ENCODE measurements around the gene ARHGEF12.

Gene ARHGEF12

GRCh38 chr11:120518356-120518755 is 182.1 kb downstream of the ARHGEF12 start:
- no peak for DNase-seq (ENCODE audit: low read depth)

- no peak for DNase-seq (ENCODE audit: low read depth)
Measured at GRCh38 chr11:120519474-120519873, 183.3 kb downstream of the ARHGEF12 start.

- no peak for DNase-seq (ENCODE audit: low read depth)
Measured at GRCh38 chr11:120520091-120520822, 184.0 kb downstream of the ARHGEF12 start.

- DNase-seq (ENCODE audit: low read depth): no peak
Measured at GRCh38 chr11:120521176-120521575, 185.0 kb downstream of the ARHGEF12 start.

- no peak for DNase-seq (ENCODE audit: low read depth)
Measured at GRCh38 chr11:120522021-120522420, 185.8 kb downstream of the ARHGEF12 start.

- no peak for DNase-seq (ENCODE audit: low read depth)
Measured at GRCh38 chr11:120522736-120523135, 186.5 kb downstream of the ARHGEF12 start.

- no peak for DNase-seq (ENCODE audit: low read depth)
Measured at GRCh38 chr11:120523196-120523595, 187.0 kb downstream of the ARHGEF12 start.

- DNase-seq (ENCODE audit: low read depth): no peak
Measured at GRCh38 chr11:120524536-120525085, 188.4 kb downstream of the ARHGEF12 start.

GRCh38 chr11:120525261-120526171 is 189.3 kb downstream of the ARHGEF12 start:
- no peak for DNase-seq (ENCODE audit: low read depth)

- DNase-seq (ENCODE audit: low read depth): no peak
Measured at GRCh38 chr11:120526241-120526640, 190.0 kb downstream of the ARHGEF12 start.

GRCh38 chr11:120527111-120527761 is 191.0 kb downstream of the ARHGEF12 start:
- DNase-seq (ENCODE audit: low read depth): peak; percentile 17

- no peak for DNase-seq (ENCODE audit: low read depth)
Measured at GRCh38 chr11:120528749-120529148, 192.5 kb downstream of the ARHGEF12 start.

- no peak for DNase-seq (ENCODE audit: low read depth)
Measured at GRCh38 chr11:120529214-120529613, 193.0 kb downstream of the ARHGEF12 start.

GRCh38 chr11:120529911-120530310 is 193.7 kb downstream of the ARHGEF12 start:
- peak; percentile 49 for DNase-seq (ENCODE audit: low read depth)

GRCh38 chr11:120532082-120532831 is 196.0 kb downstream of the ARHGEF12 start:
- peak; percentile 37 for DNase-seq (ENCODE audit: low read depth)

- DNase-seq (ENCODE audit: low read depth): peak; percentile 37
Measured at GRCh38 chr11:120532832-120533196, 196.6 kb downstream of the ARHGEF12 start.

GRCh38 chr11:120536091-120536796 is 200.0 kb downstream of the ARHGEF12 start:
- no peak for DNase-seq (ENCODE audit: low read depth)

GRCh38 chr11:120536797-120537169 is 200.6 kb downstream of the ARHGEF12 start:
- no peak for DNase-seq (ENCODE audit: low read depth)

- DNase-seq (ENCODE audit: low read depth): no peak
Measured at GRCh38 chr11:120537996-120538395, 201.8 kb downstream of the ARHGEF12 start.

- no peak for DNase-seq (ENCODE audit: low read depth)
Measured at GRCh38 chr11:120538707-120539106, 202.5 kb downstream of the ARHGEF12 start.
